ENCODE data around the gene ANKRD42. TPM values are rescaled to one million over a fixed set of nuclear protein-coding genes. Genes with fewer than 3 reads are reported as not detected.

Gene ANKRD42
- total and polyA plus RNA-seq, 2 experiments from 2014 or later = 5.3 to 5.7 TPM

- no peaks in the 10 kb centered on the region for H3K27me3 ChIP-seq (ENCODE audit: insufficient read depth)
- no peak overlapping the region for H3K4me3 Mint-ChIP-seq
Measured at GRCh38 chr11:83252941-83253340, 59.4 kb downstream of the ANKRD42 start.

More at GRCh38 chr11:83252941-83253340, 59.4 kb downstream of the ANKRD42 start:
- no peak overlapping the region for H3K27ac Mint-ChIP-seq
- no peaks in the 10 kb centered on the region for H3K36me3 Mint-ChIP-seq (ENCODE audit: low read depth)
- H3F3A ChIP-seq (replicated peaks; ENCODE audit: low read depth) = no peaks in the 10 kb centered on the region
- no peak for TF ChIP-seq EZH2 (IDR thresholded peaks at IDR 0.05; ENCODE audit: low read depth, unreplicated experiment)
- TF ChIP-seq REST (IDR thresholded peaks at IDR 0.05; ENCODE audit: unreplicated experiment) = no peak
- TF ChIP-seq ETS1 (IDR thresholded peaks at IDR 0.05) = no peak
- no peak for TF ChIP-seq ZNF114 (CRISPR knock-in tag; IDR thresholded peaks at IDR 0.05)
- no peak for TF ChIP-seq JUNB (IDR thresholded peaks at IDR 0.05; ENCODE audit: unreplicated experiment)
- TF ChIP-seq POLR2AphosphoS5 (IDR thresholded peaks at IDR 0.05; ENCODE audit: low read depth) = no peak
- no peak for TF ChIP-seq ZNF462 (CRISPR knock-in tag; IDR thresholded peaks at IDR 0.05)
- no peak for TF ChIP-seq STAT1 (IDR thresholded peaks at IDR 0.05; ENCODE audit: unreplicated experiment)
- no peak for TF ChIP-seq CREB1 (CRISPR knock-in tag; IDR thresholded peaks at IDR 0.05; ENCODE audit: low read depth)
- TF ChIP-seq NANOG (IDR thresholded peaks at IDR 0.05; ENCODE audit: borderline replicate concordance) = no peak
- no peak for TF ChIP-seq CTCF (conservative IDR thresholded peaks at IDR 0.05; ENCODE audit: low read depth in 2 of 2)
- no peaks in the 10 kb centered on the region for H3K4me1 Mint-ChIP-seq
- no peaks in the 10 kb centered on the region for H3K9me3 Mint-ChIP-seq
- no peaks in the 10 kb centered on the region for H3K9me2 ChIP-seq (ENCODE audit: insufficient read depth)
- no peaks in the 10 kb centered on the region for H3K4me1 ChIP-seq (ENCODE audit: insufficient read depth)
- ATAC-seq (no peak), DNase-seq (ENCODE audit: low spot score) (no peak)
- no peak overlapping the region for H3K4me2 ChIP-seq
- no peaks in the 10 kb centered on the region for H3K79me2 ChIP-seq (replicated peaks; ENCODE audit: insufficient read depth)
- H4K20me1 ChIP-seq (replicated peaks; ENCODE audit: insufficient read depth) = no peaks in the 10 kb centered on the region
- no peak overlapping the region for H2AFZ ChIP-seq
- peaks cover 6% of the 10 kb centered on the region for H3K27me3 Mint-ChIP-seq (ENCODE audit: insufficient read depth, low read depth, poor library complexity)
- H3K27ac ChIP-seq (ENCODE audit: low read depth) = no peak overlapping the region
- H3K4me3 ChIP-seq = no peak overlapping the region
- H3K36me3 ChIP-seq (ENCODE audit: insufficient read depth) = no peaks in the 10 kb centered on the region

All from GM23338 (cell line).